HG02938 (cell line): ENCODE measurements around the gene HIVEP3.

Experiments
- ATAC-seq: cut with Tn5 transposase; IDR thresholded peaks from one replicate; pipeline ENCODE4 v1.9.1; 2021; ENCODE audit warnings: mild to moderate bottlenecking, moderate library complexity; ENCODE audit not compliant: unreplicated experiment

The HIVEP3 gene

GRCh38 chr1:41640756-41641474, 277.8 kb downstream of the HIVEP3 start:
- ATAC-seq: no peak

GRCh38 chr1:41640141-41640751, 278.5 kb downstream of the HIVEP3 start:
- ATAC-seq: no peak

- no peak for ATAC-seq
These were observed 279.3 kb downstream of the HIVEP3 start for GRCh38 chr1:41639332-41639936.

- no peak for ATAC-seq
These were observed 280.4 kb downstream of the HIVEP3 start for GRCh38 chr1:41638086-41639024.

DNA sequence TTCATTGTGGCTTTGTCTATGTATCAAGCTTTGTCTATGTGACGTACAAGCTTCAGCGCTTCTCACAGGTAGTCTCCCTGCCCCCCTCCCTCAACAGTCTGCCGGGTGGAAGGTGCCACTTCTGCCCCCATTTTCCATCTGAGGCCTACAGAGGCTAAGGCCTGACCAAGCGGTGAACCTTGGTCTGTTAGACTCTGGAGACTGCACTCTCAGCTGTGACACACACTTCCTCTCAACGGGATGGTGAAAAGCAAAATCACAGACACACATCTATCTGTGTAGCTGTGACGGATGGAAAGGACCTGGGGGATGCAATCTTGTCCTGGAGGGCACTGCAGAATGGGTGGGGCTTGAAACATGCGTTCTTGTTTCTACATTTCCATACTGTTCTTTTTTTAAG, 281.4 kb downstream of the HIVEP3 start:
- ATAC-seq: no peak

- ATAC-seq: no peak
These were observed 285.0 kb downstream of the HIVEP3 start for GRCh38 chr1:41633764-41634163.

GRCh38 chr1:41632781-41633575, 285.7 kb downstream of the HIVEP3 start:
- no peak for ATAC-seq

DNA sequence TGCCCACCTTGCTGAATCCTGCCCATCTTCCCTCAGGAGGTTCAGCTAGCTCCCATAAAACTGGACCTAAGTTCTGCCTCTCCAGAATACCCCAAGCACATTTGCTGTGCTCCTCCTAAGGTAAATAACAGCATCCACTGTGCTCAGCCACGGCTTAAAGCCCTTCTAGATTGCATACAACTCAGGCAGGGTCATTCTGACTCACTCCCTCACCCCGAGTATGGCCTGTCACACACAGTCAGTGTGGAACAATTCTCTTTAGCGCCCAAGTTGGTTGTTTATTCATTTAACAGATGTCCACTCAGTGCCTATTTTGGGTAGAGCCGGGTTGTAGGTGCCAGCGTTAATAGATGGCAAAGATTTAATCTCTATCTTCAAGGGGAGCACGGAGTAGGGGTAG, 286.8 kb downstream of the HIVEP3 start:
- ATAC-seq: no peak

DNA sequence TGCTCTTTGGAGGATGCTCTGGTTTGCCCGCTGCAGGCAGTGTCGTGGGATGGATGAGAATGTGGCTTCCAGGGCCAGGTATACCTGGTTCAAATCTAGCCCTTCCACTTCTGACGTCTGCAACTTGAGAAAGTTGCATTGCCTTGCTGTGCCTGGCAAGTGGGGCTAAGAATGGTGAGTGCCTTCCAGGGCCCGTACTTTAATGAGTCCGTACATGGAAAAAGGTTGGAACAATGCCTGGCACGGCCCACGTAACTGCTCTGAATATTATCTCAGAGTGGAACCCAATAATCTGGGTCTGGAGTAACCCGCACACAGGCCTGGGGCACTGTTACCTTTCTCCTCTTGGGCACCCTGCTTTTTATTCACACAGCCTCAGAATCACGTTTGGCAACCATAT, 287.6 kb downstream of the HIVEP3 start:
- no peak for ATAC-seq

GRCh38 chr1:41629571-41629970, 289.2 kb downstream of the HIVEP3 start:
- ATAC-seq: no peak

GRCh38 chr1:41629141-41629540, 289.6 kb downstream of the HIVEP3 start:
- no peak for ATAC-seq

GRCh38 chr1:41627491-41628280, 291.0 kb downstream of the HIVEP3 start:
- ATAC-seq: no peak

DNA sequence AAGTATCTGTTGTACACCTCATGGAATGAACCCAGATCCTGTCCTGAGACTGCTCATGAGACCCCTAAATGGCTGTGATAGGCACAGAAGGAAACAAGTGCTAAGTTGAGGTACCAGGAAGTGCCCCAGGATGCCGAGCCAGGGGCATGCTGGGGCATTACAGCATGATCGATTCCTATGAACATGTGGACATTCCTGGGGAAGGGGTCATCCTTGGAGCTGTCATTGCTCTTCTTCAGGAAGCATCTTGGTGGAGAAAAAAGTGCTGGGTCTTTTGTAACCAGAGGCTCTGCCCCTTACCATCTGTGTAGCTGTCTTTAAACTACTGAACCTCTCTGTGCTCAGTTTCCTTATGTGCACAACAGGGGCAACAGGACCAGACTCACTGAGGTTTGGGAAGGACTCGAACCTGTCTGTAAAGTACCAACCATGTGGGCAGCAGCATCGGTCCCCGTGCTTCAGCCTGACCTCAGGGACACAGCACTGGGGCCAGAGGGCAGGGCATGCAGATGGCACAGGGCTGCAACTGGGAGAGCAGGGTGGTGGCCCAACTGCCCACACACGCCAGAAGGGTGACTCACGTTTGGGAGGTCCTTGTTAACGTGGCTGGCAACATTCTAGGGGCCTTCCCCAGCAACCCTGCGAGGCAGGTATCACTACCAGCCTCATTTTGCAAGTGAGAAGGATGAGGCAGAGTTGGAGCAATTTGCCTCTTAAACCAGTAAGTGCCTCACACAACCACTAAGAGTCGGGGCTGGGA, 291.9 kb downstream of the HIVEP3 start:
- no peak for ATAC-seq

- no peak for ATAC-seq
These were observed 292.6 kb downstream of the HIVEP3 start for GRCh38 chr1:41626146-41626545.

DNA sequence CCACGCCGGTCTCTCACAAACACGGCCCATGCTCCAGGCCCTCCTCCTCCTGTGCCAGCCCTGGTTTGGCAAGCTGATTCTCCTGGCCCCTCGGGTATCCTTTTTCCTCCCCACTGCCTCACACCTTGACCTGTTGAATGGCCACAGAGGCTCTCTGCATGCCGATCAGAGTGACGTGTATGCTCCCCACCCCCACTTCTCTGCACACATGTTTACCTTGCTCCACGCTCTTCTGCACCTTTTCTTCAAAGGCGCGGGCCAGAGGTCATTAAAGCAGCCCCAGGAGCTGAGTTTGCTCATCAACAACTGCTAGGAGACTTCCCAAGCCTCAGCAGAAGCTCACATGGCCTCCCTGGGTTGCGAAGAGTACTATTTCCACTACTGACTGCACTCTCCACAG, 295.0 kb downstream of the HIVEP3 start:
- ATAC-seq: peak; percentile 5

GRCh38 chr1:41622859-41623732, 295.6 kb downstream of the HIVEP3 start:
- ATAC-seq: peak; percentile 79

- ATAC-seq: no peak
These were observed 296.3 kb downstream of the HIVEP3 start for GRCh38 chr1:41622402-41622801.

DNA sequence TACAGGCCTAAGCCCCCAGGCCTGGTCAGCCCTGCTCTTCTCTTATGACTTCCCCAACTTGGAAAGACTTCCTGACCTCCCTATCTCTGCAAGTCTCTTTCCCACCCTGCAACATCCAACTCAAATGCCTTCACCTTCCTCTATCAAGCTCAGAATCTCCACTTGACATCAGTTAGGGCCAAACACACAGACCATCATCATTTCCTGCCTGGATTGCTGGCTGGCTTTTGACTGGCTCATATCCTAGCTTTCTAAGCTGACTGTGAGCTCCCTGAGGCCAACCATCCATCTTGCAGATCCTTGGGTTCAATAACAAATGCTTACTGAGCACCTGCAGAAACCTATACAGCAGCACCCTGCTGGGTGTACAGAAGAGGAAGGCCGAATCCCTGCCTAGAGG, 296.9 kb downstream of the HIVEP3 start:
- no peak for ATAC-seq
